ENCODE measurements around the gene RPL36A. TPM values are rescaled to one million over a fixed set of nuclear protein-coding genes. Genes with fewer than 3 reads are reported as not detected.

Gene RPL36A
- polyA plus RNA-seq, 4 donors, result 1,312 to 3,526 (median 2,470) TPM

GRCh38 chrX:101395789-101396188, 5.0 kb downstream of the RPL36A start:
- DNase-seq (no peak), FAIRE-seq (no peak)
- H3K9me3 ChIP-seq (ENCODE audit: control insufficient read depth in 2 of 2, insufficient read depth in 1 of 2, low read depth in 1 of 2, low read length in 1 of 2), result no peaks in the 10 kb centered on the region
- H3K27me3 ChIP-seq (ENCODE audit: control insufficient read depth in 3 of 3, insufficient read depth in 3 of 3, low read length in 3 of 3), result no peaks in the 10 kb centered on the region
- peaks cover 0 to 21% (median 0%) of the 10 kb centered on the region in 3 donors for H3K36me3 ChIP-seq (ENCODE audit: control insufficient read depth in 3 of 3, insufficient read depth in 2 of 3, low read depth in 1 of 3, low read length in 3 of 3)
- H3K4me1 ChIP-seq (ENCODE audit: control insufficient read depth in 3 of 3, insufficient read depth in 2 of 3, low read depth in 1 of 3, low read length in 2 of 3), result no peaks in the 10 kb centered on the region
- WGBS, 3 donors, result 85 to 91% (median 88%) methylated on average over 1 of the region's 1 CpG
- H3K27ac ChIP-seq (ENCODE audit: low read depth in 1 of 3, low read length in 2 of 3), result no peak overlapping the region
- H3K4me3 ChIP-seq (ENCODE audit: low read depth in 1 of 3, low read length in 3 of 3), result no peak overlapping the region

- peak overlapping the region in 1 of 3 donors; percentile 28 for H3K27ac ChIP-seq (ENCODE audit: low read depth in 1 of 3, low read length in 2 of 3)
- no peak overlapping the region for H3K4me3 ChIP-seq (ENCODE audit: low read depth in 1 of 3, low read length in 3 of 3)
- FAIRE-seq (no peak), DNase-seq (peak in 1 of 2 donors; percentile 24)
- peaks cover 0 to 27% (median 3%) of the 10 kb centered on the region in 3 donors for H3K36me3 ChIP-seq (ENCODE audit: control insufficient read depth in 3 of 3, insufficient read depth in 2 of 3, low read depth in 1 of 3, low read length in 3 of 3)
- no peaks in the 10 kb centered on the region for H3K27me3 ChIP-seq (ENCODE audit: control insufficient read depth in 3 of 3, insufficient read depth in 3 of 3, low read length in 3 of 3)
- WGBS, 3 donors, result 3 to 35% (median 27%) methylated on average over 4 of the region's 4 CpGs
- no peaks in the 10 kb centered on the region for H3K9me3 ChIP-seq (ENCODE audit: control insufficient read depth in 2 of 2, insufficient read depth in 1 of 2, low read depth in 1 of 2, low read length in 1 of 2)
- no peaks in the 10 kb centered on the region for H3K4me1 ChIP-seq (ENCODE audit: control insufficient read depth in 3 of 3, insufficient read depth in 2 of 3, low read depth in 1 of 3, low read length in 2 of 3)
Measured at GRCh38 chrX:101397779-101398178, 7.0 kb downstream of the RPL36A start.

DNA sequence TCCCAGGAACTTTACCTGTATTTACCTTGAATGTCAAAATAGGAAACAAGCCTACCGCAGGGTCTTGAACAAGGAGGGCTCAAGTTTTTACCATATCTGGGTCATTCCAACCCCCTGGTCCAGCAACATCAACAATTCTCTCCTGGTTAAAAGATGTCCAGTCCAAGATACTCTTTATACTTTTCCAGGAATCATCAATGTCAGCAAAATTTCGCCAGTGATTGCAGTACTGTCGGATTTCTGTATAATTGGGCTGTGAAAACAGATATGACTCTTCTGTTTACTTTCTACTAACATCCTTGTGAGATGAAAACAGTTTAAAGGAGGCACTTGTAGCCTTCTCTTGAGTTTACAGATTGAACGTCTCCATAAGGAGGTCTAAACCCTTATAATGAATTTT, 7.9 kb downstream of the RPL36A start:
- H3K4me3 ChIP-seq (ENCODE audit: low read depth in 1 of 3, low read length in 3 of 3), result no peak overlapping the region
- no peak for DNase-seq
- 73 to 86% (median 83%) methylated on average over 4 of the region's 4 CpGs for whole genome bisulfite sequencing, 3 donors

DNA sequence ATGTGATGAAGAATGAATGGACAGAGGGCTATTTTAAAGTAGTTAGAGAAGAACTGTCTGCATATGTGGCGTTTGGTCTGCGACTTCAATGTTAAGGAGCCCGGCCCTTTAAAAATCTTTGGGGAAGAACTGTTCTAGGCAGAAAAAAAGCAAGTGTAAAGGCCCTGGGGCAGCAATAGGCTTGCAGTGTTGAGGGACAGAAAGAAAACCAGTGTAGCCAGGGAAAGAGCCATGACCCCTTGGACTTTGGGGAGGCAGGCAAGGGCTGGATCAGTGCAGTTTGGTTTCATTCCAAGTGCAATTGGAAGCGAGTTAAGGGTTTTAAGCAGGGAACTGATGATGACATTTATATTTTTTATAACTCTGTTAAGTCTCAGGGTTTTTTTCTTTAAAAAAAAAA, 9.0 kb downstream of the RPL36A start:
- DNase-seq (no peak), FAIRE-seq (no peak)
- H3K4me1 ChIP-seq (ENCODE audit: control insufficient read depth in 3 of 3, insufficient read depth in 2 of 3, low read depth in 1 of 3, low read length in 2 of 3), result peaks cover 0 to 5% (median 0%) of the 10 kb centered on the region in 3 donors
- no peak overlapping the region for H3K4me3 ChIP-seq (ENCODE audit: low read depth in 1 of 3, low read length in 3 of 3)
- peaks cover 0 to 28% (median 3%) of the 10 kb centered on the region in 3 donors for H3K36me3 ChIP-seq (ENCODE audit: control insufficient read depth in 3 of 3, insufficient read depth in 2 of 3, low read depth in 1 of 3, low read length in 3 of 3)
- H3K27ac ChIP-seq (ENCODE audit: low read depth in 1 of 3, low read length in 2 of 3), result no peak overlapping the region
- no peaks in the 10 kb centered on the region for H3K27me3 ChIP-seq (ENCODE audit: control insufficient read depth in 3 of 3, insufficient read depth in 3 of 3, low read length in 3 of 3)
- 80 to 90% (median 84%) methylated on average over 4 of the region's 4 CpGs for WGBS, 3 donors
- H3K9me3 ChIP-seq (ENCODE audit: control insufficient read depth in 2 of 2, insufficient read depth in 1 of 2, low read depth in 1 of 2, low read length in 1 of 2), result no peaks in the 10 kb centered on the region

More for the DNA sequence above, 7.9 kb downstream of the RPL36A start:
- no peak overlapping the region for H3K27ac ChIP-seq (ENCODE audit: low read depth in 1 of 3, low read length in 2 of 3)
- no peaks in the 10 kb centered on the region for H3K9me3 ChIP-seq (ENCODE audit: control insufficient read depth in 2 of 2, insufficient read depth in 1 of 2, low read depth in 1 of 2, low read length in 1 of 2)
- H3K27me3 ChIP-seq (ENCODE audit: control insufficient read depth in 3 of 3, insufficient read depth in 3 of 3, low read length in 3 of 3), result no peaks in the 10 kb centered on the region
- FAIRE-seq, result no peak
- peaks cover 0 to 4% (median 0%) of the 10 kb centered on the region in 3 donors for H3K4me1 ChIP-seq (ENCODE audit: control insufficient read depth in 3 of 3, insufficient read depth in 2 of 3, low read depth in 1 of 3, low read length in 2 of 3)
- peaks cover 0 to 31% (median 3%) of the 10 kb centered on the region in 3 donors for H3K36me3 ChIP-seq (ENCODE audit: control insufficient read depth in 3 of 3, insufficient read depth in 2 of 3, low read depth in 1 of 3, low read length in 3 of 3)

- peaks cover 0 to 8% (median 0%) of the 10 kb centered on the region in 3 donors for H3K4me1 ChIP-seq (ENCODE audit: control insufficient read depth in 3 of 3, insufficient read depth in 2 of 3, low read depth in 1 of 3, low read length in 2 of 3)
- H3K27me3 ChIP-seq (ENCODE audit: control insufficient read depth in 3 of 3, insufficient read depth in 3 of 3, low read length in 3 of 3), result no peaks in the 10 kb centered on the region
- H3K4me3 ChIP-seq (ENCODE audit: low read depth in 1 of 3, low read length in 3 of 3), result peak overlapping the region; percentile 29 to 95 (median 59)
- peaks cover 0 to 15% (median 3%) of the 10 kb centered on the region in 3 donors for H3K36me3 ChIP-seq (ENCODE audit: control insufficient read depth in 3 of 3, insufficient read depth in 2 of 3, low read depth in 1 of 3, low read length in 3 of 3)
- DNase-seq, result no peak
- peak overlapping the region; percentile 77 to 98 (median 94) for H3K27ac ChIP-seq (ENCODE audit: low read depth in 1 of 3, low read length in 2 of 3)
- no peak for FAIRE-seq
- no peaks in the 10 kb centered on the region for H3K9me3 ChIP-seq (ENCODE audit: control insufficient read depth in 2 of 2, insufficient read depth in 1 of 2, low read depth in 1 of 2, low read length in 1 of 2)
- WGBS, 3 donors, result 0 to 24% (median 9%) methylated on average over 14 to 15 of the region's 15 CpGs
Measured at GRCh38 chrX:101407167-101407747, 16.4 kb downstream of the RPL36A start.

- Histone ChIP-seq H3K27ac (ENCODE audit: low read depth in 1 of 3, low read length in 2 of 3) (peak within 1 kb of the TSS; percentile 81 to 98 (median 98)), H3K9me3 (ENCODE audit: control insufficient read depth in 2 of 2, insufficient read depth in 1 of 2, low read depth in 1 of 2, low read length in 1 of 2) (no peaks in the 10 kb centered on the region), H3K36me3 (ENCODE audit: control insufficient read depth in 3 of 3, insufficient read depth in 2 of 3, low read depth in 1 of 3, low read length in 3 of 3) (peaks cover 3 to 16% (median 5%) of the 10 kb centered on the region in 3 donors), H3K4me1 (ENCODE audit: control insufficient read depth in 3 of 3, insufficient read depth in 2 of 3, low read depth in 1 of 3, low read length in 2 of 3) (peaks cover 0 to 8% (median 0%) of the 10 kb centered on the region in 3 donors), H3K27me3 (ENCODE audit: control insufficient read depth in 3 of 3, insufficient read depth in 3 of 3, low read length in 3 of 3) (no peaks in the 10 kb centered on the region), H3K4me3 (ENCODE audit: low read depth in 1 of 3, low read length in 3 of 3) (peak within 1 kb of the TSS; percentile 66 to 95 (median 80))
- 1 to 31% (median 6%) methylated on average over 42 to 47 of the region's 47 CpGs for WGBS, 3 donors
- peak; percentile 91 for FAIRE-seq
- DNase-seq, result peak; percentile 95 to 97
Measured at GRCh38 chrX:101407748-101408531, 17.1 kb downstream of the RPL36A start, which contains the start of the genes GLA and HNRNPH2. GLA (minus strand) TSS chrX:101407925; CDS start chrX:101407903, 22 bp downstream. HNRNPH2 (plus strand) TSS chrX:101408222; CDS start chrX:101411989, 3,767 bp downstream.

GRCh38 chrX:101408532-101408841, 17.7 kb downstream of the RPL36A start:
- DNase-seq, result no peak
- H3K9me3 ChIP-seq (ENCODE audit: control insufficient read depth in 2 of 2, insufficient read depth in 1 of 2, low read depth in 1 of 2, low read length in 1 of 2), result no peaks in the 10 kb centered on the region
- H3K27me3 ChIP-seq (ENCODE audit: control insufficient read depth in 3 of 3, insufficient read depth in 3 of 3, low read length in 3 of 3), result no peaks in the 10 kb centered on the region
- H3K27ac ChIP-seq (ENCODE audit: low read depth in 1 of 3, low read length in 2 of 3), result peak overlapping the region; percentile 81 to 98 (median 85)
- H3K4me1 ChIP-seq (ENCODE audit: control insufficient read depth in 3 of 3, insufficient read depth in 2 of 3, low read depth in 1 of 3, low read length in 2 of 3), result peaks cover 0 to 5% (median 0%) of the 10 kb centered on the region in 3 donors
- no peak for FAIRE-seq
- WGBS, 3 donors, result 0 to 25% (median 10%) methylated on average over 8 of the region's 8 CpGs
- H3K36me3 ChIP-seq (ENCODE audit: control insufficient read depth in 3 of 3, insufficient read depth in 2 of 3, low read depth in 1 of 3, low read length in 3 of 3), result peaks cover 3 to 17% (median 5%) of the 10 kb centered on the region in 3 donors
- peak overlapping the region; percentile 58 to 80 (median 66) for H3K4me3 ChIP-seq (ENCODE audit: low read depth in 1 of 3, low read length in 3 of 3)

GRCh38 chrX:101409043-101409442, 18.2 kb downstream of the RPL36A start:
- no peaks in the 10 kb centered on the region for H3K9me3 ChIP-seq (ENCODE audit: control insufficient read depth in 2 of 2, insufficient read depth in 1 of 2, low read depth in 1 of 2, low read length in 1 of 2)
- H3K27ac ChIP-seq (ENCODE audit: low read depth in 1 of 3, low read length in 2 of 3), result peak overlapping the region in 2 of 3 donors; percentile 85 to 98
- no peaks in the 10 kb centered on the region for H3K27me3 ChIP-seq (ENCODE audit: control insufficient read depth in 3 of 3, insufficient read depth in 3 of 3, low read length in 3 of 3)
- H3K36me3 ChIP-seq (ENCODE audit: control insufficient read depth in 3 of 3, insufficient read depth in 2 of 3, low read depth in 1 of 3, low read length in 3 of 3), result peaks cover 3 to 14% (median 5%) of the 10 kb centered on the region in 3 donors
- DNase-seq, result peak; percentile 68 to 73
- no peak for FAIRE-seq
- peak overlapping the region in 2 of 3 donors; percentile 58 to 80 for H3K4me3 ChIP-seq (ENCODE audit: low read depth in 1 of 3, low read length in 3 of 3)
- peaks cover 0 to 3% (median 0%) of the 10 kb centered on the region in 3 donors for H3K4me1 ChIP-seq (ENCODE audit: control insufficient read depth in 3 of 3, insufficient read depth in 2 of 3, low read depth in 1 of 3, low read length in 2 of 3)
- 2 to 21% (median 7%) methylated on average over 6 of the region's 6 CpGs for WGBS, 3 donors

Measured in small intestine (tissue), 7 donors.